SK-N-SH treated with all-trans-retinoic acid at 6 μM for 48 hours (cell line): ENCODE data around the gene TMEM151B.

ENCODE experiments used
- ATAC-seq: fragments of 200-7000 bp; cut with Tn5 transposase; 3 replicates; pipeline ENCODE4 v1.9.1; 2020; ENCODE audit warnings: mild to moderate bottlenecking, moderate library complexity
- ARNTL ChIP-seq: fragments of 450-650 bp; formaldehyde crosslinking; IDR thresholded peaks from 2 replicates; pipeline ENCODE4 v1.5.0; 2020; ENCODE audit warnings: low read depth, mild to moderate bottlenecking, moderate library complexity, borderline replicate concordance
- BACH2 ChIP-seq: fragments of 250-450 bp; sonication (Bioruptor Pico); IDR thresholded peaks from 2 replicates; pipeline ENCODE4 v1.9.0; 2021; ENCODE audit warnings: mild to moderate bottlenecking, borderline replicate concordance
- CSDC2 ChIP-seq: fragments of 250-450 bp; sonication (Bioruptor Pico); IDR thresholded peaks from 2 replicates; pipeline ENCODE4 v1.5.0; 2020; ENCODE audit warnings: mild to moderate bottlenecking, moderate library complexity
- ESRRG ChIP-seq: fragments of 250-450 bp; sonication (Bioruptor Pico); IDR thresholded peaks from 2 replicates; pipeline ENCODE4 v1.6.1; 2021; ENCODE audit warnings: mild to moderate bottlenecking
- ISL1 ChIP-seq: fragments of 250-450 bp; sonication (Bioruptor Pico); IDR thresholded peaks from 2 replicates; pipeline ENCODE4 v2.1.2; 2022; ENCODE audit warnings: mild to moderate bottlenecking, moderate library complexity
- OSR1 ChIP-seq: fragments of 250-450 bp; sonication (Bioruptor Pico); IDR thresholded peaks from 2 replicates; pipeline ENCODE4 v1.8.0; 2022; ENCODE audit warnings: moderate library complexity, mild to moderate bottlenecking, inconsistent platforms
- PATZ1 ChIP-seq: fragments of 250-450 bp; sonication (Bioruptor Pico); IDR thresholded peaks from 2 replicates; pipeline ENCODE4 v1.8.0; 2020; ENCODE audit warnings: mild to moderate bottlenecking, moderate library complexity, borderline replicate concordance
- POU6F1 ChIP-seq: fragments of 250-450 bp; sonication (Bioruptor Pico); IDR thresholded peaks from 2 replicates; pipeline ENCODE4 v1.8.0; 2021; ENCODE audit warnings: low read depth, mild to moderate bottlenecking, moderate library complexity, borderline replicate concordance
- PPARA ChIP-seq: fragments of 250-450 bp; sonication (Bioruptor Pico); IDR thresholded peaks from 2 replicates; pipeline ENCODE4 v1.5.0; 2020; ENCODE audit warnings: mild to moderate bottlenecking, borderline replicate concordance
- RARB ChIP-seq: fragments of 250-450 bp; sonication (Bioruptor Pico); IDR thresholded peaks from 2 replicates; pipeline ENCODE4 v1.8.0; 2021; ENCODE audit warnings: mild to moderate bottlenecking, moderate library complexity
- TCF4 ChIP-seq: fragments of 250-450 bp; sonication (Bioruptor Pico); IDR thresholded peaks from 2 replicates; pipeline ENCODE4 v1.8.0; 2021; ENCODE audit warnings: mild to moderate bottlenecking, moderate library complexity, borderline replicate concordance
- TOX ChIP-seq: fragments of 250-450 bp; sonication (Bioruptor Pico); IDR thresholded peaks from 2 replicates; pipeline ENCODE4 v1.8.0; 2021; ENCODE audit warnings: mild to moderate bottlenecking, moderate library complexity, borderline replicate concordance
- ZC3H10 ChIP-seq: fragments of 250-450 bp; sonication (Bioruptor Pico); IDR thresholded peaks from 2 replicates; pipeline ENCODE4 v1.5.1; 2021; ENCODE audit warnings: mild to moderate bottlenecking, moderate library complexity
- ZFP3 ChIP-seq: fragments of 250-450 bp; sonication (Bioruptor Pico); IDR thresholded peaks from 2 replicates; pipeline ENCODE4 v1.5.0; 2020; ENCODE audit warnings: mild to moderate bottlenecking, moderate library complexity
- ZFP30 ChIP-seq: fragments of 450-650 bp; formaldehyde crosslinking; IDR thresholded peaks from 2 replicates; pipeline ENCODE4 v1.5.0; 2022; ENCODE audit warnings: mild to moderate bottlenecking, moderate library complexity
- ZNF565 ChIP-seq: fragments of 450-650 bp; formaldehyde crosslinking; conservative IDR thresholded peaks from 2 replicates; pipeline ENCODE4 v1.5.0; 2020; ENCODE audit warnings: low read depth, mild to moderate bottlenecking, moderate library complexity
- ZNF70 ChIP-seq: fragments of 450-650 bp; formaldehyde crosslinking; IDR thresholded peaks from 2 replicates; pipeline ENCODE4 v1.5.0; 2020; ENCODE audit warnings: mild to moderate bottlenecking, moderate library complexity
- TF ChIP-seq, protein P1 (sequence below): fragments of 250-450 bp; sonication (Bioruptor Pico); IDR thresholded peaks from 2 replicates; pipeline ENCODE4 v1.5.0; 2020; ENCODE audit warnings: mild to moderate bottlenecking, moderate library complexity

TMEM151B gene

GRCh38 chr6:44300292-44300823 is 30.1 kb downstream of the TMEM151B start (continued):
- TF ChIP-seq BACH2 (CRISPR knock-in tag) (no peak), OSR1 (no peak), TOX (CRISPR knock-in tag) (no peak), ARNTL (CRISPR knock-in tag) (no peak)
- TF ChIP-seq, protein P1, sequence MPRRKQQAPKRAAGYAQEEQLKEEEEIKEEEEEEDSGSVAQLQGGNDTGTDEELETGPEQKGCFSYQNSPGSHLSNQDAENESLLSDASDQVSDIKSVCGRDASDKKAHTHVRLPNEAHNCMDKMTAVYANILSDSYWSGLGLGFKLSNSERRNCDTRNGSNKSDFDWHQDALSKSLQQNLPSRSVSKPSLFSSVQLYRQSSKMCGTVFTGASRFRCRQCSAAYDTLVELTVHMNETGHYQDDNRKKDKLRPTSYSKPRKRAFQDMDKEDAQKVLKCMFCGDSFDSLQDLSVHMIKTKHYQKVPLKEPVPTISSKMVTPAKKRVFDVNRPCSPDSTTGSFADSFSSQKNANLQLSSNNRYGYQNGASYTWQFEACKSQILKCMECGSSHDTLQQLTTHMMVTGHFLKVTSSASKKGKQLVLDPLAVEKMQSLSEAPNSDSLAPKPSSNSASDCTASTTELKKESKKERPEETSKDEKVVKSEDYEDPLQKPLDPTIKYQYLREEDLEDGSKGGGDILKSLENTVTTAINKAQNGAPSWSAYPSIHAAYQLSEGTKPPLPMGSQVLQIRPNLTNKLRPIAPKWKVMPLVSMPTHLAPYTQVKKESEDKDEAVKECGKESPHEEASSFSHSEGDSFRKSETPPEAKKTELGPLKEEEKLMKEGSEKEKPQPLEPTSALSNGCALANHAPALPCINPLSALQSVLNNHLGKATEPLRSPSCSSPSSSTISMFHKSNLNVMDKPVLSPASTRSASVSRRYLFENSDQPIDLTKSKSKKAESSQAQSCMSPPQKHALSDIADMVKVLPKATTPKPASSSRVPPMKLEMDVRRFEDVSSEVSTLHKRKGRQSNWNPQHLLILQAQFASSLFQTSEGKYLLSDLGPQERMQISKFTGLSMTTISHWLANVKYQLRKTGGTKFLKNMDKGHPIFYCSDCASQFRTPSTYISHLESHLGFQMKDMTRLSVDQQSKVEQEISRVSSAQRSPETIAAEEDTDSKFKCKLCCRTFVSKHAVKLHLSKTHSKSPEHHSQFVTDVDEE (CRISPR knock-in tag), result no peak

- ATAC-seq, result no peak
- TF ChIP-seq ARNTL (CRISPR knock-in tag), result no peak
- no peak for TF ChIP-seq PPARA (CRISPR knock-in tag)
- TF ChIP-seq TCF4 (CRISPR knock-in tag), result no peak
- no peak for TF ChIP-seq CSDC2 (CRISPR knock-in tag)
- TF ChIP-seq OSR1, result no peak
These were observed 30.9 kb downstream of the TMEM151B start for GRCh38 chr6:44301106-44301505.

DNA sequence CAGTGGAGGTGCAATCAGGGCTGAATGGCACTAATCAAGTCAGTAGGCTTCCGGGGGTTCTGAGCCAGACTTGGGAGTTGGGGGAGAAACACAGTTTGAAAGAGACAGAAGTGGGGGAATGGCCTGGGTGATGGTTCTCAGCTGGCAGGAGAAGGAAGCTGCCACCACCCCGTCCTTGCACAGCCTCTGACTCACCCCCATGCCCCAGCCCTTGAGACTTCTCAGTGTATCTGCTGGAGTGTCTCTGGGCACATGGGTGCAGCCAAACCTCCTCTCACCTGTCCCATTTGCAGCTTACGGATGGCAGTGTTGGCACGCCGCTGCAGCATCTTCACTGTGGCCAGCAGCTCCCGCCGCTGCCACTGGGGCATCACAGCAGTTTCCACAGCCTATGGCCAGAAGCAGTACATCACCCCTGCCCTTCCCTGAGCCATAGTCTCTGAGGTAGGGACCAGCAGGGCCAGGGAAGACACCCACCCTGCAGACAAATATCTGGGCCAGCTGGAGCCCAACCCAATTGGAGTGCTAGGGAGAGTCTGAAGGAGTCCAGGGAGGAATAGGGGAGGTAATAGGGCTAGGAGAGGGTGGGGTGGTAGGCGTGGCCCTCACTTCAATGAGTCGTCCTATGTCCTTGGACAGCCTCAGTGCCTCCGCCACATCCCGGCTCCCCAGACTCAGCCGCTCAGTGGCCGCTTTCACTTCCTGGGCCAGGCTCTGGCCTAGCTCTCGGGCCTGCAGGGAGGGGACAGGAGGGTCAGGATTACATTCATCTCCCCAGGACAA is 31.7 kb downstream of the TMEM151B start:
- TF ChIP-seq PATZ1, result no peak
- no peak for TF ChIP-seq POU6F1 (CRISPR knock-in tag)
- TF ChIP-seq CSDC2 (CRISPR knock-in tag), result no peak
- no peak for TF ChIP-seq ZC3H10
- TF ChIP-seq RARB, result no peak
- TF ChIP-seq, protein P1 (CRISPR knock-in tag), result no peak
- TF ChIP-seq ZNF70 (CRISPR knock-in tag), result no peak
- no peak for TF ChIP-seq ISL1 (CRISPR knock-in tag)
- no peak for TF ChIP-seq ARNTL (CRISPR knock-in tag)
- no peak for TF ChIP-seq ZFP30 (CRISPR knock-in tag)
- no peak for TF ChIP-seq TOX (CRISPR knock-in tag)
- TF ChIP-seq ZFP3 (CRISPR knock-in tag), result no peak
- TF ChIP-seq ZNF565 (CRISPR knock-in tag), result no peak
- no peak for TF ChIP-seq BACH2 (CRISPR knock-in tag)
- no peak for TF ChIP-seq ESRRG (CRISPR knock-in tag)
- no peak for ATAC-seq

DNA sequence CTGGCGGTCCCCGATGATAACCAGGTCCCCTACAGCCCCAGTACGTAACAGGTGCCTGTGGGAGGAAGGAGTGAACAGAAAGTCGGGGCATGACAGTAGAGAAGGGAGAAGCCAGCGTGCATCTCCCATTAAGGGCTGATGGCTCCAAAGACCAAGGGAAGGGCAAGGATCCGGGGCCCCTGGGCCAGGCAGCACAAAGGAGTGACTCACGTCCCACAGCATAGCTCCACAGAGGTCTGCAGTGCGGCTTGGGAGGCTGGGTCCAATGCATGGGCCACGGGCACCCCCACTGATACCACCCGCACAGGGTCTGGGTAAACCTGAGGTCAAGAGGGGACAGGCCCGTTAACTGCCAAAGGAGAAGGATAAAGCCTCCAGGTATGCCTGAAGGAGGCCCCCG is 32.6 kb downstream of the TMEM151B start:
- no peak for ATAC-seq
- TF ChIP-seq ZNF70 (CRISPR knock-in tag), result no peak
- no peak for TF ChIP-seq RARB
- no peak for TF ChIP-seq TCF4 (CRISPR knock-in tag)
- TF ChIP-seq ZNF565 (CRISPR knock-in tag), result no peak
- no peak for TF ChIP-seq ESRRG (CRISPR knock-in tag)
- no peak for TF ChIP-seq ISL1 (CRISPR knock-in tag)
- TF ChIP-seq, protein P1 (CRISPR knock-in tag), result no peak
- TF ChIP-seq POU6F1 (CRISPR knock-in tag), result no peak
